ENCODE data around the gene TAX1BP3.

The TAX1BP3 gene

DNA sequence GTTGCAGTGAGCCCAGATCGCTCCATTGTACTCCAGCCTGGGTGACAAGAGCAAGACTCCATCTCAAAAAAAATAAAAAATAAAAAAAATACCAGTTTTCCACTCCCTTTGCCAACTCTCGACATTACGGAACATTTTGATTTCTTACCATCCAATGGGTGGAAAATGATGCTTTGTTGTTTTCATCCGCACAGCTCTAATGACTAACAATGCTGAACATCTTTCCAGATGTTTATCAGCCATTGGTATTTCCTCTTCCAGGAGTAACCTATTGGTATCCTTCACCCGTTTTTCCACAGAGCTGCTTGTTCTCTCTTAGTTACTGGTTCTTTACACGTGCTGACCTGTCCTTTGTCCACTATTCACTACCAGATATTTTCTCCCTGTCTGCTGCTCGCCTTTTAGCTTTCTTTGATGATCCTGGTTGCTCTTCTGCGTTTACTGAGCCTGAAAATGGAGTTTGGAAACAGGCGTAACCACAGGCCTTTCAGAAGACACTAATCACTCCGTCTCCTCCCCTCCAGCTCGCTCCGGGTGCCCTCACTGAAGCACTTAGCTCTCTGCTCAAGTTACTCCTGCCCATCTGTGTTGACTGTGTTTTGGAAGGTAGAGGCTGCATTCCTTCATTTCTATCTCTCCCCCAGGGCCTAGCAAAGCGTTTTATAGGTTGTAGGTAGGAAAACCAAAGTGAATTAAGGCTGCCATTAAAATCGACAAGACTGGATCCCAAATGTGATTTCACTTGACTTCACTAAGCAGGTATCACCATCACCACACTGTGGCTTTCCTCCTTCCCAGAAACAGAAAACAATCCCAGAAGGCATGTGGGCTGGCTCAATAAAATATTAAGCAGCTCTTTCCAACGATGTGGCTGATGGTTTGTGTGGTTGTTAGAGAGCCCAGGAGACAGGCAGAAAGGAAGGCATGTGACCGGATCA, 41.3 kb downstream of the TAX1BP3 start:
- DNase-seq (ENCODE audit: low spot score) = no peak

DNA sequence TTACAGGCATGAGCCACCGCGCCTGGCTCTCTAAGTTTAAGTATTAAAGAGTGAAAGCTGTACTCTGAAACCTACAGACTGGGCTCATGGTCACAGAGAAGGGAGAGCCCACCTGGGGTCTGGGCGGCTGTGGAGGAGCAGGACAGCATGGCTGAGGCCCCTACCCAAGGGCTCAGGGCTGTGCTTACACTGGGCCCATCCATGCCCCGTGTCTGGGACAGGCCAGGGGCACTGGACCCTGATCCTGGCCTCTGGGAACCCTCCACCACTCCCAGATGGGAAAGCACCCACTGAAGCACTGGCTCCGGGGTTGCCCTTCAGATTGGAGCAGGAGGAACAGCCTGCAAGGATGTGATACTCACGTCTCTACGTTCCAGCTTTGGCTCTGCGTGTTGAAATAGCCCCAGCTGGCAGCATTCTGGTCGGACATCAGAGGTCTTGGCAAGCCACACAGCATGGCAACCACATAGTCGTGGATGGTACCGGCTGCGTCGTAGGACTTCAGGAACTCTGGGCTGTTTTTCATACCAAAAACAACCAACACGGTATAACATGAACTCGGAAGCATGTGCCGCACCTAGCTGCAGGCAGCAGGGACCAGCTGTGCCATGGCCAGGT, 45.3 kb downstream of the TAX1BP3 start:
- no peak for DNase-seq (ENCODE audit: low spot score)

DNA sequence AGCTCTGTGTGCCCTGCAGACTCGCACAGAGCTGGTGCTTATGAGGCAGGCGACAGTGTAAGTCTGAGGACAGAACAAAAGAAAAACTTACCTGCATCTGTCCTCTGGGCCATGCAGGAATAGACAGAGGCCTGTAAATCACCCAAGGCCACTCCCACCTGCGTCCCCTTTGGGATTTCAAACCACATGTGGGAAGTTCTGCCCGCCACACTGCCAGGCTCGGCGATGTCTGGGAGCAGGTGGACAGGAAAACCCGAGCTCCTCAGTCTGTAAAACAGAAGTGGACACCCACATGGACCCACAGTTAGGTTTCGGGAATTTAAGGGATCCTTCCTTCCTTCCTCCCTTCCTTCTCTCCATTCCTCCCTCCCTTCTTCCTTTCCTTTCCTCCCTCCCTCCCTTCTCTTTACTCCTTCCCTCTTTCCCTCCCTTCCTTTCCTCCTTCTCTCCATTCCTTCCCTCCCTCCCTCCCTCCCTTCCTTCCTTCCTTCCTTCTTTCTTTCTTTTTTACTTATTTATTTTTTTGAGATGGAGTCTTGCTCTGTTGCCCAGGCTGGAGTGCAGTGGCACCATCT, 47.1 kb downstream of the TAX1BP3 start:
- no peak for DNase-seq (ENCODE audit: low spot score)

DNA sequence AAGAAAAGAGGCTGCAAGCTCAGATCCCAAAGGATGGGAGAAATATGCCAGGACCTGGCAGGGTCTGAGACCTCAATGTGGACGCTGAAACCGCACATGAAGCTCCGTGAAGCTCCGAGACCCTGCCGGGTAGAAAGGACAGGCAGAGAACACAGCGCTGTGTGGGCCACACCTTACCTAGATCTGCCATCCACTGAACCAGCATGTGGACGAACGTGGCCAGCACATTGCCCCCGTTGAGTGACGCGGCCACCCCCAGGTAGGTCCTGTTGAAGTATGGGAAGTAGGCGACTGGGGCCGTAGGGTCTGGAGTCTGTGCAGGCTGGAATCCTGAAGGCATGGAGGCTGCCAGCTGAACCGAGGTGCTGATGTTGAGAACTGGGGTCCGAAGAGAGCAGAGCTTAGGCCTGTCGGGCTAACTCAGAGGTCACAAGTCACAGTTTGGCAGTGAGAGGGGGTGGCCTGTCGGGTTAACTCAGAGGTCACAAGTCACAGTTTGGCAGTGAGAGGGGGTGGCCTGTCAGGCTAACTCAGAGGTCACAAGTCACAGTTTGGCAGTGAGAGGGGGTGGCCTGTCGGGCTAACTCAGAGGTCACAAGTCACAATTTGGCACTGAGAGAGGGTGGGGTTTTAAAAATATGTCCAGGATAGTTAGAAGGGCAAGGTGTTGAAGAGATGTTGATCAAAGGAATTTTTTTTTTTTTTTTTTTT, 53.1 kb downstream of the TAX1BP3 start:
- DNase-seq (ENCODE audit: low spot score) = no peak

DNA sequence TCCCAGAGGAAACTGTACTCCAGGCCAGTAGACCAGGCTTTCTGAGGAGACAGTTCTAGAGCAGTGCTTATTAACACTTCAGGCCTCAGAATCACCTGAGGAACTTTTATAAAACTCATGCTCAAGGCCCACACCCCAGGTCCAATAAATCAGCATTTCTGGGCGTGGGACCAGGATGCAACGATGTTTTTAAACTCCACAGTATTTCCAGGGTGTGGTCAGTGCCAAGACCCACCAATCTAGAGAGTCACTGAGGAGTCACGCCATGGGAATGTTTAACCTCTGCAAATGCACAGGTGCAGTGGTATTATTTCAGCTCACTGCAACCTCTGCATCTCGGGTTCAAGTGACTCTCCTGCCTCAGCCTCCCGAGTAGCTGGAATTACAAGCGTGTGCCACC, 55.3 kb downstream of the TAX1BP3 start:
- no peak for DNase-seq (ENCODE audit: low spot score)
